ENCODE data around the gene ITGAE. TPM values are rescaled to one million over a fixed set of nuclear protein-coding genes. Genes with fewer than 3 reads are reported as not detected.

Gene ITGAE
- total and polyA plus RNA-seq, 2 experiments from 2014 or later, result 11.7 to 44.9 TPM

GRCh38 chr17:3754066-3754457, 46.9 kb downstream of the ITGAE start (continued):
- TF ChIP-seq REST (IDR thresholded peaks at IDR 0.05; ENCODE audit: unreplicated experiment) (no peak), ETS1 (IDR thresholded peaks at IDR 0.05) (no peak), POLR2AphosphoS5 (IDR thresholded peaks at IDR 0.05; ENCODE audit: low read depth) (no peak), NANOG (IDR thresholded peaks at IDR 0.05; ENCODE audit: borderline replicate concordance) (no peak), CTCF (conservative IDR thresholded peaks at IDR 0.05; ENCODE audit: low read depth in 2 of 2) (no peak), JUNB (IDR thresholded peaks at IDR 0.05; ENCODE audit: unreplicated experiment) (no peak), CREB1 (CRISPR knock-in tag; IDR thresholded peaks at IDR 0.05; ENCODE audit: low read depth) (no peak)

GRCh38 chr17:3753624-3754023, 47.4 kb downstream of the ITGAE start:
- H4K20me1 ChIP-seq (replicated peaks; ENCODE audit: insufficient read depth), result no peaks in the 10 kb centered on the region
- H3K36me3 Mint-ChIP-seq (ENCODE audit: low read depth), result no peaks in the 10 kb centered on the region; the same call in 2 of the 3 replicates
- H3F3A ChIP-seq (replicated peaks; ENCODE audit: low read depth), result no peaks in the 10 kb centered on the region
- no peak overlapping the region for H3K4me3 Mint-ChIP-seq
- H3K27me3 Mint-ChIP-seq (ENCODE audit: insufficient read depth, low read depth, poor library complexity), result peaks cover 19% of the 10 kb centered on the region
- TF ChIP-seq CTCF (conservative IDR thresholded peaks at IDR 0.05; ENCODE audit: low read depth in 2 of 2) (no peak), POLR2AphosphoS5 (IDR thresholded peaks at IDR 0.05; ENCODE audit: low read depth) (no peak), JUNB (IDR thresholded peaks at IDR 0.05; ENCODE audit: unreplicated experiment) (no peak), STAT1 (IDR thresholded peaks at IDR 0.05; ENCODE audit: unreplicated experiment) (no peak)
- H3K4me1 Mint-ChIP-seq, result peaks cover 10% of the 10 kb centered on the region
- H3K9me2 ChIP-seq (ENCODE audit: insufficient read depth), result no peaks in the 10 kb centered on the region
- no peaks in the 10 kb centered on the region; the same call in 2 of the 3 replicates for H3K9me3 Mint-ChIP-seq
- no peak overlapping the region for H3K4me3 ChIP-seq
- DNase-seq (ENCODE audit: low spot score), result no peak
- H3K27ac ChIP-seq (ENCODE audit: low read depth), result no peak overlapping the region
- no peaks in the 10 kb centered on the region for H3K36me3 ChIP-seq (ENCODE audit: insufficient read depth)
- H3K79me2 ChIP-seq (replicated peaks; ENCODE audit: insufficient read depth), result no peaks in the 10 kb centered on the region
- H3K4me1 ChIP-seq (ENCODE audit: insufficient read depth), result peaks cover 6% of the 10 kb centered on the region; the same call in 1 of the 2 replicates
- H3K27ac Mint-ChIP-seq, result no peak overlapping the region
- ATAC-seq, result no peak
- no peak overlapping the region for H3K4me2 ChIP-seq
- H3K27me3 ChIP-seq (ENCODE audit: insufficient read depth), result no peaks in the 10 kb centered on the region
- peak overlapping the region; percentile 78 for H2AFZ ChIP-seq

Measured in GM23338 (cell line).